NCI-H2227 (cell line): Measurements from ENCODE around the gene ST6GALNAC6.

ENCODE experiments used
- DNase-seq: peaks from one replicate; lab custom pipeline; 2025; ENCODE audit not compliant: unreplicated experiment; lab: John Stamatoyannopoulos, UW

Gene ST6GALNAC6, protein sequence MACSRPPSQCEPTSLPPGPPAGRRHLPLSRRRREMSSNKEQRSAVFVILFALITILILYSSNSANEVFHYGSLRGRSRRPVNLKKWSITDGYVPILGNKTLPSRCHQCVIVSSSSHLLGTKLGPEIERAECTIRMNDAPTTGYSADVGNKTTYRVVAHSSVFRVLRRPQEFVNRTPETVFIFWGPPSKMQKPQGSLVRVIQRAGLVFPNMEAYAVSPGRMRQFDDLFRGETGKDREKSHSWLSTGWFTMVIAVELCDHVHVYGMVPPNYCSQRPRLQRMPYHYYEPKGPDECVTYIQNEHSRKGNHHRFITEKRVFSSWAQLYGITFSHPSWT

DNA sequence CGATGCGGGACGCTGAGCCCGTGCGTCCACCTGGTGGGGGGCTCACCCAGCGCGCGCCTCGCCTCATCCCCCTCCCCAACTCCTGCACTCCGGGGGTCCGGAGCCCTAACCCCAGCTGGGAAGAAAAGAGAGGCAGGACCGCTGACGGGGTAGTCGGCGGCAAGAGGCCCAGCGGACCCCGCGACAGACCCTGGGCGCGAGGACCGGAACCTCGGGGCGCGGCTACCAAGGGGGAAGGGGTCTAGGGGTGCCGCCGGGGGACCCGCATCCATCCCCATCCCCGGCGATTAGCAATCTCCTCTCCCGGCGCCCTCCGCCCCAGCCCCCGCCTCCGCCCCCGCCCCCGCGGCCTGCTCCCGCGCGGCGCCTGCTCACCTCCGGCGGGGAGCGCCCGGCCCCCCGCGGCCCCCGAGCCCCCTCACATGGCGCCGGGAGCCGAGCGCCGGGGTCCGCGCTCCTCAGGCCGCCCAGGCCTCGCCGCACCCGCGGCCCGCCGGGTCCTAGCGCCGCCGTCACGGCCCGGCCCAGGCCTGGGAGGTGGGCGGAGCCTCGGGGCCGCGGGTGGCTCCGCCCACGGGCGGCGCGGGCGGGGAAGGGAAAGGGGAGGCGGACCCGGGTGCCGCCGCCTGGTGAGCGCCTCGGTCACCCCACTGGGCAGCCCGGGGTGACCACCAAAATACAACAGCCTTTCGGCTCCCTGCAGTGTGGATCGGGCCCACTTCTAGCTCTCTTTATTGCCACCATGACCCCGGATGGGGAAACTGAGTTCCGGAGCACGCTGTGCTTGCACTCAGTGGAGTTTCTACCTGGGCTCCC is at the start of gene ST6GALNAC6:
TSS of gene ST6GALNAC6 (minus strand) at position 476 of the 816 bp plus-strand sequence. CDS start 1,622 bp downstream, outside the sequence.
- peak; percentile 83 for DNase-seq

DNA sequence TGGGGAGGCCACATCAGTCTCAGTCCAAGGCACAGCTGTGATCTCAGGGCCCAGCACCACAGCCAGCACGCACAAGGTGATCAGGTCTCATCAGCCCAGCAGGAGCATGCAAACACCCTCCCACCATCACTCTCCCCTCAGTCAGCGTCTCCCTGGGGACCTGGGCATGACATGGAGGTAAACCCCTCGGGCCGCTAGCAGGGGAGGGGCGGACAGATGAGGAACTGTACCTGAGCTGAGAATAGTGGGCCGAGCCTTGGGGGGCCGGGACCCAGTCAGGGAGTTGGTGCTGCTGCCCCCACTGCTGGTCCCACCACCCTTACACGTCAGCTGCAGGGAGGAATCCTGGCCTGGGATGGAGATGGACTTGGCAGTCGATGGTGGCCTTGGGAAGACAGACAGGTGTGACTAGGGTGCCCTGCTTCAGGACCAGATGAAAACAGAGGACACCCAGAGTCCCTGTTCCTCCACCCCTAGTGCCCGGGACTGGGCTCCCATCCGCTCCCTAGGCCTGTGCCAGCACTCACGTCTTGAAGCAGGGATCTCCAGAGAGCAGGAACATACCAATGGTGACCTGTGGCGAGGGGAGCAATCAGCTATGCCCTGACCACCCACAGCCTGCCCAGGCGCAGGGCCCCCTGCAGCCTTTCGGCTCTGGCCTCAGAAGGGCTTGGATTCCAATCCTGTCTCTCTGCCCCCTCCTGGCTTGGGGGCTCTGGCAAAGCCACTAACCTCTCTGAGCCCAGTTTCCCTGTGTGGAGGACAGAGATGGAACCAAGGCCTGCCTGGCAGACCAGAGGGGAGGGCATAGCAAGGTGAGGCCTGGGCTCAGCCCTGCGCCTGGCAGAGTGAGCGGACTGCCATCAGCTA is 48.7 kb upstream of the ST6GALNAC6 start:
- no peak for DNase-seq

DNA sequence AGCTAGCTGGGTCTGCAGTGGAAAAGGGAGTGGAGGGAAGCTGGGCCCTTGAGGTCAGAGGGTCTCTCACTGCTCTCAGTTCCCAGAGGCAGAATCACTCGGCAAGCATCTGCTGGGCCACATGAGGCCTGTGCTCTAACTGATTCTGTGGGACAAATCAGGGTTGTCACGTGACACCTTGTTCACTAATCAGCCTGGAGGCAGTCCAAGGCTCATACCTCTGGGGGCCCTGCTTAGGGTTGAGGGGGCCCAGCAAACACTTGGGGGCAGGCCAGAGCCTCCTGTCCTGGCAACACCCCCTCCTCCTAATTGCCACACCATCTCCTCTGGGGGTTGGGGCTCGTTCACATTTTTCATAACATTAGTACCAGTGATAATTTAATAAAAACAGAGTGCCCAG is 47.3 kb upstream of the ST6GALNAC6 start:
- no peak for DNase-seq

DNA sequence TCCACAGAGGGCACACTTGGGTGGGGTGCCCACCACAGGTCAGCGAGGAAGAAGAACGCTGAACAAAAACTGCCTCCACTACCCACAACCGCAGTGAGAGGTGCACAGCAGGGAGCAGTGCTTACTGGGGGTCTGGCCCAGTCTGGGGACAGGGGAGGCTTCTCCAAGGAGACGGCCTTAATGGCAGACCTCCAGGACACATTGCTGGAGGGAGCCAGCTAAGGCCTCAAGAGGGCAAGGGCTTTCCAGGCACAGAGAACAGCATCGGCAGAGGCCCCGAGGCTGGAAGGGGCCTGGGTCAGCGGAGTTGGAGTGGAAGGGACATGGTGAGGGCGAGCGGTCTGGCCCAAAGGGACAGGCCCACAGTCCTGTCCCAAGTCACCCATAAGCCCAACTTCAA is 46.5 kb upstream of the ST6GALNAC6 start:
- DNase-seq = no peak

DNA sequence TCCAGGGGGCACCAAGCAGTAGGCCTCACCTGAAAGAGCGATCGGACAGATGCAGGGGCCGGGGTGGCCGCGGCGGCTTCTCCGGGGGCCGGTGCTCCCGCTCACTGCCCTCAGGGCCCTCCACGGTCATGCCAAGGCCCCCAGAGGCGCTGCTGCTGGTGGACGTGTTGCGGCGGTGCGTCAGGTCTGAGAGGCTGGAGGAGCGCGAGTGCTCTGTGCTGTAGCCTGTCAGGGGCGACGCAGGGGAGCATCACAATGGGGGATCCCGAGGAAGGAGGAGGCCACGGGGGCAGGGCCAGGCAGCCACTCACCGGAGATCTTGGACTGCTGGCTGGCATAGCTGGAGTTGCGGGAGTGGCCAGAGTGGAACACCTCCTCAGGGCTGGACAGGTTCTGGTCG is 45.9 kb upstream of the ST6GALNAC6 start:
- DNase-seq = no peak

DNA sequence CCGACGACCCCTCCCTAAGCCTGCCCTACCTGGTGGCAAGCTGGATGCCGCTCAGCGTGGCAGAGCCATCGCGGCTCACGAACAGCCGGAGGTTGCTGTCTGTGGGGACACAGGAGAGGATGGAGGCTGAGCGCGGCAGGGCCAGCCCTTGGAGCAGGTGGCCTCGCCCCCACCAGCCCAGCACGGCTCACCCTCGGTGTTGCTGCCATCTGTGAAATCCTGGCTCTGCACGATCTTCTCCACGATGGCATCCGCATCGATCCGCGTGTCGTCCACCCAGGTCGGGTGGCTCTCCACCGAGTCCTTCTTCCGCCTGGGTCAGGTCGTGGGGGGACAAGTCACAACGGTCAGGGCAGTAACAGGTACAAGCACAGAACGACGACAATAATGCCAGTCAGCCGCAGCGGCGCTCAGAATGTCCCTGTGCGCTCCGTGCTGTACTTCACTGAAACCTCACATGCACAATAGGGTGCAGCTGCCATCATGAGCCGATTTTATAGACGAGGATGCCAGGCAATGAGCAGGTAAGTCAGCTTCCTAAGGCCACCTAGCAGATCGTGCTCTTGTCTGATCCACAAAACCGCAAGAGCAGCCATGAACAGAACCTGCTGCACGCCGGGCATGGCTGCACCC is 45.3 kb upstream of the ST6GALNAC6 start:
- no peak for DNase-seq

DNA sequence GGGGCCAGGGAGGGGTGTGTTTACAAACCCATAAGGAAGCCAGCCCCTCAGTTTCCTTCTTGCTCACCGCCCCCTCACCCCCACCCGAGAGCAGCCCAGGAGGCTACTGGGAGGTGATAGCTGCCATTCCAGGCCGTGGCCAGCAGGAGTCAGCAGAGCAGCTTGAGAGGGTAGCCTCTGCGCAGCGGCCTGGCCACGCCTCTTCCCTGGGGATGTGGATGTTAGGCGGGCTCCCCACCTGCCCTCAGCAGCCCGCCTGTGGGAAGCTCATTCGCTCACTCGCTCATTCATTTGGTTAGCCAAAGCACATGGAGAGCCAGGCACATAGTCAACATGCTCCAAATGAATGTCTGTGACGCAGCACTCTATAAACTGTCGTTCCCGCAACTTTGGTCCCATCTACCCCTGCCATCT is 44.3 kb upstream of the ST6GALNAC6 start:
- DNase-seq = peak; percentile 84

DNA sequence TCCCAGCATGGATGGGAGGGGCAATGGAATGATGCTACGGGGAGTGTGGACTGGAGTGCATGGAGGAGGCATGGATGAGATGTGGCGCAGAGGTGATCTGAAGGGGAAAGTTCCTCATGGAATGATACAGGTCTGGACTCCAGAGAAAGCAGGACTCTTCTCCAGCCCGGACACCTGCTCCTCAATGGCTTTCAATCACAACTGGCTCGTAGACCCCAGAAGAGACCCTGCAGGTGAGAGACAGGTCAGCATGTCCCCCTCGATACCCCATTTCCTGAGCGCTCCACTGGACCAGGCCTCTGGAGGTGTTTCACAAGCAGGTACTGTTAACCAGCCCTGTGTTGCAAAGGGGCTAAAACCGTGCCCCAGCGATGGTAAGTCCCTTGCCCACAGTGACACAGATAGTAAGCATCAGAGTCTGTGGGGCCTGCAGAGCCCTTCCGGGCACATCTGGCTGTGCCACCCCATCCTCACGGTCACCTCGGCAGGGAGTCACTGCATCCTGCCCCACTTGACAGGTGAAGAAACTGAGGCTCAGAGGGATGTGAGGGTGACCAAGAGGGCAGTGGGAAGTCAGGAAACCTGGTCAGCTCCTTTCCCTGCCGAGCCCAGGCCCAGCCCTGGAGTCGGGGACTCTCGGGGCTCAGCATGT is 43.7 kb upstream of the ST6GALNAC6 start:
- no peak for DNase-seq

DNA sequence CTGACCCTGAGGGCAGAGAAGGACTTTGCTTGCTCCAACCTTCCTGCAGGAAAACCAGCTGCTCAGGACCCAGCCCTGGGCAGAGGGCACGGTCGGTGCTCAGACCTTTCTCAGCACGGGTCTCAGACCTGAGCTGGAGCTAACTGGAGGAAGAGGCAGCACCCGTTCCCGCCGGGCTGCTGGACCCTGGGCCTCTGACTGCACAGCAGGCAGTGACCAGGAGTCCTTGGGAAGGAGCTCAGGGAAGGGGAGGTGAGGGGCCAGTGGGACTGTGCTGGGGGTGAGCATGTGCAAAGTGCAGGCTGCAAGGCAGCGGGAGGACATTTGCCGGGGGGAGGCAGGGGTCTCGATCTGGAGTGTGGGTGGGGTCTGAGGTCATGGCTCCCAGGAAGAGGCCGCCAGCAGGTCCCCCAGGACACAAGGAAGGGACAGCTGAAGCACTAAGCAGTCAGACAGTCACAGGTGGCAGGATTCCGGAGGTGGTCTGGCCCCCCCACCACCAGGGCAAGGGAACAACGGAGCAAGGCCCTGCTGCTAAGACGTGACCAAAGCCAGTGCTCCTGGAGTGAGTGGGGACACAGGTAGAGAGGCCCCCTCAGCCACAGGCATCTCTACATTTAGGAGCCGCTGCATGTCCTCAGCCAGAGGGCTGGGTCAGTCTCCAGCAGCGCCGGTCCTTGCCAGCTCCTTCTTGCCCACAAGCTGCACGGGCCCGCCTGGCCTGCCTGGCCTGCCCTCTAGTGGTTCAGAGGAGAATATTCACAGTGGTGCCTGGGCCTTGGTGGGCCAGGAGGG is 43.0 kb upstream of the ST6GALNAC6 start:
- peak; percentile 67 for DNase-seq

DNA sequence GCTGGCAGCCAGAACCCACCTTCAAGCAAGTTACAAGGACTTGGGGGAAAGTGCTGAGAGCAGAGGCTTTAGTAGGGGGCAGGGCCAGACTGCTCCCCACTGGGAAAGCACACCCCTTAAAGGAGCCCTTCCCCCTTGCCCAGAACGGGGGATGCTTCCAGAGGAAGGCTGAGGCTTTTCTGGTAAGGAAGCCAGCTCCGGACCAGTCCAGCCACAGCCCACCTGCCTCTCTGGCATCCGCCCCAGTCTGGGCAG is 42.5 kb upstream of the ST6GALNAC6 start:
- no peak for DNase-seq

DNA sequence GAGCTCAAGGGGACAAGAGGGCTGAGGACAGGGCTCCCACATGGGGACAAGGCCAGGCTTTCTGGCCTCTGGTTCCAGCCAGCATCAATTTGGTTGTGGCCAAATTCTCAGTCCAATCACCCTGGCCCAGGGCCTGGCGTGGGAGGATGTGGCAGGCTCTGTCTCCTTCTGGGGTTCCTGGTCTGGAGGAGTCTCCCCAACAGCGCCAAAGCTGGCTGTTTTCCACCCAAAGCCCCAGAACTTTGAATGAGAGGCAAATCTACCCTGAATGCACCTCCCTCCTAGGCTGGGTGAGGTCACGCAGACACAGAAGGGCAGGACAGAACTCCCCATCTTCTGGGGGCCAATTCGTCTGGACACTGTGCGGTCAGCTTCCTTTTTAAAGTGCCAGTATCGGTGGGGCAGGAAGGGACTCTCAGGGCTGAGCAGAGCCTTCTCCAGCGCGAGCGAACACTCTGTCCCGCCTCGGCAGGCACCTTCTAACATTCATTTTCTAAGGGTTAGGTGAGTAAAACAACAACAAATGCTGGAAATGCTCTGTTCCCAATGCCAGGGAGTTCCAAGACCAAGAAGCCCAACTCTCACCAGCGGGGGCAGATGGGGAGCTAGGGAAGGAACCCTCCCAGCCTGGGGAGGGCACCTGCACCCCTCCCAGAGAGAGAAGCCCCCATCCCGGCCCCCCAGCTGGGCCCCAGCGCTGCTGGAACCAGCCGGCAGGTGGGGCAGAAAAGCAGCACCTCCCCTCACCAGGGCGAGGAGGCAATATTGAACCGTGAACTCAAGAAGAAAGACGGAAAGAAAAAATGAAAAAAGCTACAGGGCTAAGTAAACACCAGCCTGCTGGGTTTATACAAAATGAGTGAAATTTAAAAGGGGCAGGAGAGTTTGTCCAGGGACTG is 41.9 kb upstream of the ST6GALNAC6 start:
- no peak for DNase-seq

DNA sequence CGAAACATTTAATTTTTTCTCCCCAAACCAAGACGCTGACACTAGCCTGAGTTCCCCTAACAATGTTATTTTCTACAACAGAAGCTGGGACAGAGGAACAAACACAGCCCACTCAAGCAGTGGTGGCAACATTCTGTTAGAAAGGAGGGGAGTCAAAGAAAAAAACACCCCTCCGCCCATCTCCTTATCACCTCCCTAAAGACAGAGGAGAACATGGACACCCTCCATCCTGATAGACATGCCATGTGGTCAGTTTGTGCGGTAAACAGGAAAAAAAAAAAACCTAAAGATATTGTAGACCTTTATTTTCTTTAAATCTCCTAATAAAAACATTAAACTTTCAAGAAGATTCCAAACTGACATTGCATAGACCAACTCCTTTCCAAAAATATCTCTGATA is 41.2 kb upstream of the ST6GALNAC6 start:
- DNase-seq = no peak

DNA sequence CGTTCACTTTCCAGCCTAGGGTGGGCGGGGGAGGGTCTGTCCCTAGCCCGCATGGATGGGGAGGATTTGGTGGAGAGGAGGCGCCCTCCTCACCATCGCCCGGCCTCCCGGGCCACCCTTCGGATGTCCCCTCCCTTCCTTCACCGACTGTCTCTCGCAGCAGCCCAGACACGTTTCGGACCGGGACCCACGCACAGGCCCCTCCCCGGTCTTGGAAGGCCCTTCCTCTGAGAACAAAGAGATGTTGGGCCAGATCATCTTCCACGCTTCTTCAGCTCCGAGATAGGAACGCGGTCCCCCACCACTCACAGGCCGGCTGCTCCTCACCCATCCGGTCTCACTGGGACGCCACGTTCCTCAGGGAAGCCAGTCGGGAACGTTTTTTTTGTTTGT is 38.9 kb upstream of the ST6GALNAC6 start:
- no peak for DNase-seq

DNA sequence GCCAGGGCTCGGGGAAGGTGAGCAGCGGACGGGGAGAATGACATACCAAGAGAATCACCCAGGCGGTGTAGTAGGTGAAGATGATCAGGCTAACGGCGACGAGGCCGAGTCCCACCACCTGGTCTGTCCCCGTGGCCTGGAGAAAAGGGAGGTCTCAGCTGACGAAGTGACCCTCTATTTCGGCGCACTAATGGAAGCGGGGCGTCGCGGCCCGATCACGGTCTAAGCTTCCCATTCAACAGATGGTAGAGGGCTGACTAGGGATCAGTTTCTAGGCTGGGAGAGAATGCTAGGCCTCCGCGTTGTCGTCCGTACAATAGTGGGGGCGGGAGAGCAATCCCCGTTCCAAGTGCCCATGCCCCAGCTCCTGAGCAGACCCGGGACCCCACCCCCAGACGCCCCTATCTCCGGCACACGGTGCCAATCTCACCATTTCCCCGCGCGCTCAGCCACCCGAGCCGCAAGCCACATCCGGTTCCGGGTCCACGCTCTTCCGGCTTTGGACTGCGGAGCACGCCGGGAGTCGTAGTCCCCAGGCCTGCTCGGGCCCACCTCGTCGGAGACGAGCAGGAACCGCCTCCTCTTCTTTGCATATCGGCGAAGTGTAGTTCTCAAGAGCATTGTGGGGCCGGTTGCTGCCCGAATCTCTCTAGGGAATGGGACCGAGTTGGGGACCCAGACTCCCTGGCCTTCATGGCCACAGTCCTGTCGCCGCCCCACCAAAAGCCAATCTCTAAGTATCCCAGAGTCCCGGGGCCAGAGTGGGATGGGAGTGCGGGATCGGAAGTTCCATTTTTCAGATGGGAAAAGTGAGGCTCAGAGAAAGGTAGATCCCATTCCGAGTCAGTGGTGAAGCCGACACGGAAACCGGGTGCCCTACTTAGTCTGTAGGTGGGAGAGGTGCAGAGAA is 38.2 kb upstream of the ST6GALNAC6 start, which contains the start of gene DPM2:
TSS of gene DPM2 (minus strand) at position 467 of the 910 bp plus-strand sequence. CDS start at position 433, 34 bp downstream.
- DNase-seq = peak; percentile 87

DNA sequence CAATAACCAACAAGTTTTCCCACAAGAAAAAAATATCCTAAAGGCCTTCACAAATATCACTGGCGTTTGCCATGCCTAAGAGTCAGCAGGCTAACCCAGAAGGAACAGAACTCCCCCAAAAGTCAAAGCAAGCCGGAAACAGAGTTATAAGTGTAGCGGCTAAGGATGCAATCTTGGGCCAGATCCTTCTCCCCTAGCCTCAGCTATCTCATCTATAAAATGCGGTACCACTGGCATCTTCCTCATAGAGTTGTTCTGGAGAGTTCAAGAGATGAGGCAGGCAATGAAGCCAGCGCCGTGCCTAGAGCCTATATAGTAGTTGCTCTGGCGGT is 37.6 kb upstream of the ST6GALNAC6 start:
- DNase-seq = no peak

DNA sequence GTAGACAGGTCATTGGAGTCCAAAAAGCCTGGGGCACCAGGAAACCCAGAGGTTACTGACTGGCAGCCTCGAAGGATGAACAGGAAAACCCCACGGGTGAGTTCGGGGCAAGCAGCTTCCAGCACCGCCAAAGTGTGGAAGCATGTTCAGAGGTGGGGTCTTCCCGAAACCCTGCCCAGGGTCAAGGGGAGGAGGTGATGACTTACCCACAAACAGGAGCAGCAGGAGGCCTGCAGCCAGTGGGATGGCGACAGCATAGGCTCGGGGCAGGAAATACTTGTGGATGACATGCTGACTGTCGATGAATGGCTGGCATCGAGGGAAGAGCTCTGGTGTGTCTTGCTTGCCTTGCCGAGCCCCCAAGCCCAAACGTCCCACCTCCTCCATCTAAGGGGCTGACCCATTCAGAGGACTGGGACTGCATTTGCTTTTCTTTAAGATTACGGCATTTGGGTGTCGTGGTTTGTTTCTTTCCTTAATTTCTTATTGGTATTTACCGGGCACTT is 37.0 kb upstream of the ST6GALNAC6 start:
- DNase-seq = no peak

DNA sequence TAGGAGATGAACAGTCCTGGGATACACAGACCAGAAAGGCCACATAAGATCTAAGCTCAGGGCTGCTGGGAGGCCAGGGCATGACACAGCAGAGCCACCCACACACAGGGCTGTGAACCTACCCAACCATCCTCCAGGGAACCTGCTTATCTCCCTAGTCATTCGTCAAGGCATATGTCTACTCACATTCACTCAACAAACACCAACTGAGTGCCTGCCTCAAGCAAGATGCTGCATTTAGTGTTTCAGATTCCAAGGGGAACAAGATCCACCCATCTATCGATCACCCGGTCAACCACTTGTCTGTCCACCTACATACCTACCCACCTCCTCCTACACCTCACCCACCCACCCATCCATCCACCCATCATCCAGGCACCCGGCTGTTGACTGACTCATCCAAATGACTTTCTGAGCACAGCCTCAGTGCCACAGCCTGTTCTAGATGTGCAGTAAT is 36.4 kb upstream of the ST6GALNAC6 start:
- no peak for DNase-seq

DNA sequence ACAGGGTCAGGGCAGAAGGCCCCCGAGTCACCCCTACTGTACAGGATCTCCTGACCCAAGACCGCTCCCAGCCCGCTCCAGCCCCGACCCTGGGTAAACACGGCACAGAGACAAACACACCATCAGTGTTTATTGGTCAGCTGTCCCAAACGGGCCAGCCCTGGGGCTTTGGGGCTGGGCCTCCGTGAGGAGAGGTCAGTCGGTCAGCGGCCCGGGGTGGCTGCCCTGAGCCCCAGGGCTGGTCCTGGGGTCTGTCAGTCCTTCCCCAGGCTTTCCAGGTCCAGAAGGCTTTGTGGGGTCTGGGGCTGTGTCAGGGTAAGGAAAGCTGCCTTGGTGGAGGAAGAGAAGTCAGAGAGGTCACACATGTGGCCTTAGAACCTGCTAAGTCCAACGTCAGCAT is 35.6 kb upstream of the ST6GALNAC6 start:
- DNase-seq = no peak
